ENCODE measurements around the gene ZCWPW1.
A peak's percentile ranks its signal among the peaks of the same experiment; 100 is the strongest.

ZCWPW1 gene, protein sequence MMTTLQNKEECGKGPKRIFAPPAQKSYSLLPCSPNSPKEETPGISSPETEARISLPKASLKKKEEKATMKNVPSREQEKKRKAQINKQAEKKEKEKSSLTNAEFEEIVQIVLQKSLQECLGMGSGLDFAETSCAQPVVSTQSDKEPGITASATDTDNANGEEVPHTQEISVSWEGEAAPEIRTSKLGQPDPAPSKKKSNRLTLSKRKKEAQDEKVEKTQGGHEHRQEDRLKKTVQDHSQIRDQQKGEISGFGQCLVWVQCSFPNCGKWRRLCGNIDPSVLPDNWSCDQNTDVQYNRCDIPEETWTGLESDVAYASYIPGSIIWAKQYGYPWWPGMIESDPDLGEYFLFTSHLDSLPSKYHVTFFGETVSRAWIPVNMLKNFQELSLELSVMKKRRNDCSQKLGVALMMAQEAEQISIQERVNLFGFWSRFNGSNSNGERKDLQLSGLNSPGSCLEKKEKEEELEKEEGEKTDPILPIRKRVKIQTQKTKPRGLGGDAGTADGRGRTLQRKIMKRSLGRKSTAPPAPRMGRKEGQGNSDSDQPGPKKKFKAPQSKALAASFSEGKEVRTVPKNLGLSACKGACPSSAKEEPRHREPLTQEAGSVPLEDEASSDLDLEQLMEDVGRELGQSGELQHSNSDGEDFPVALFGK

DNA sequence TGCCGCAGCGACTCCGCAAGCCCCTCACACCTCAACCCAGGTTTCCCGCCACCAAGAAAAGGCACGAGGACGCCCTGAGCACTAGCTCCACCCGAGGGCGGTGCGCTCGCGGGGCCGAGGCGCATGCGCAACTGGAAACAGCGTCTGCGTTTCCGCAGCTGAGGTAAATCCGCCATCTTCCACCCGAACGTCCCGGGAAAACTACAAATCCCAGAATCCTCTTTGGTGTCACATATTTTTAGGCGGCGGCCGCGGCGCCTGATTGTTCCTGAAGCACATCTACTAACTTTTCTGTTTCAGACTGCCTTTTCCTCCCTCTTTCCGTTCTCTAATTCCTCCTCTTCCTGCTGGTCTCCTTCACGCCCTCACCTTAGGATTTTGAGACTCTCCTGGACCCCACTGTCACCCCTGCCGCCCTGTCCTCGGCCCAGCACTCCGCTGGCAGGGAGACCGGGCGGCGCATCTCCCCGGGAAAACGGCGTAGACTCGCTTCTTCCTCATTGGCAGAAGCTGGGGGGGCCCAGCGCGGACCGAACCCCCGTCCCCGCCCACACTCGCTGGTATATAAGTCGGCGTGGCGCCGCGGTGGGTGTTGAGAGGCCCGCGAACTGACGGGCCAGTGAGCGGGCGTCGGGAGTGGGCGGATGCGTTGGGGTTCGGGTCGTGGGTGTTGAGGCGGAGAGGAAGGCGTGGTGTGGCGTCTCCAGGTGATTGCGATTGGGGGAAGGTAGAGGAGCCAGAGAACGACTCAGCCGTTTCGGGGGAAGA lies at the start of gene ZCWPW1:
Gene ZCWPW1, minus strand, starts transcription at position 505 of the 768 bp plus-strand sequence. CDS start 8,054 bp downstream, outside the sequence.
- DNase-seq: peak; percentile 98

DNA sequence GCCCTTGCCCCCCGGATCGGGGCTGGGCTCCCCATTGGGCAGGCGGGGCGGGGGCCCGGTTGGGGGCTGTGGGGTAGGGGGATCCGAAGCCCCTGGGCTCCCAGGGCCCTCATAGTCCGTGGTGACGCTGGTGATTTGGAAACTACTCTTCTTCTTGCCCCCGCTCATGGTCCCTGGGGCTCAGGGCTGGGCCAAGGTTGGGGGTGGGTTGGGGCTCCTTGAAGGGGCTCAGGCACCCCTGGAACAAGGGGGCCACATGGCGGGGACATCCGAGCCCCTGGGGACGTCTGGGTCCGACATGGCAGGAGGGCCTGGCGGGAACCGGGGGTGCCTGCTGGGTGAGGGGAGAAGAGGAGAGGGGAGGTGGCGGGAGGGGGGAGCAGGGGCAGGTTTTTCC lies 49.4 kb upstream of the ZCWPW1 start:
- no peak for DNase-seq

DNA sequence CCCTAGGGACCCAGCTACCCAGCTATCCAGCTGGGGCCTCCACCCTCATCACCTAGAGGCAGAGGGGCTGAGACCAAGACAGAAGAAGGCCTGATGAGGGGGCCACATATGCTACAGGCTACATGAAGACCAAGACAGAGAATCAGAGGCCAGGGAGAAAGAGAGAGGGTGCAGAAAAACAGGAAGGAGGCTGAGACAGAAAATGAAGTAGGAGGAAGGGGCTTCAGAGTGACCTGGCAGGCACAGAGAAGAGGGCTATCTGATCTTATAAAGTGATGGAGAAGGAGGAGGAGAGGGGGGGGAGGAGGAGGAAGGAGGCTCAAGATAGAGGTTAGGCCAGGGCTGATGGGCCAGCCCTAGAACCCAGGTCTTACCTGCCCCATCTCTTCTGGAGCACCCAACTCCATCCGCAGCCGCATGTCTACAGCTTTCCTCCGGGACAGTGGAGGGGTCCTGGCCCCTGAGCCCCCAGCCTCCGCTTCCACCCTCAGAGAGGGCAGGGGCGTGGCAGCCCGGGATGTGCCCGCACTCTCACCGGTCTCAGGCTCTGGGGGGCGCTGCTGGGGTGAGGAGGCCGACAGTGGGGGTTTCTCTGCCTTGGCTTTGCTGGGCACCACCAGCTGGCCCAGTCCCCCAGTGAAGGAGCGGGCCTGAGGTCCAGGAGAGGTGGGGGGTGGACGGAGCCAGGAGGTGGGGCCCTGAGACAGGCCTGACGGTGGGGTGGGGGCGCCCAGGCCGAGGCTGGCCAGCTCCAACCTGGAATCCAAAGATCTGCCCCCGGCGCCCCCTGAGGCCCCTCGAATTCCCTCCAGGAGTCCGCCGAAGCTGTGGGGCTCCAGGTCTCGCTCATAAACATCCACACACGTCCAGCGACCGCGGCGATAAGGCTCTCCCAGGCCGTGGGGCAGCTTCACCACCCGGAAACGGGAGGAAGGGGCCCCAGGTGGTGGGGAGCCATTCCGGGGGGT lies 48.7 kb upstream of the ZCWPW1 start:
- DNase-seq: peak; percentile 48

DNA sequence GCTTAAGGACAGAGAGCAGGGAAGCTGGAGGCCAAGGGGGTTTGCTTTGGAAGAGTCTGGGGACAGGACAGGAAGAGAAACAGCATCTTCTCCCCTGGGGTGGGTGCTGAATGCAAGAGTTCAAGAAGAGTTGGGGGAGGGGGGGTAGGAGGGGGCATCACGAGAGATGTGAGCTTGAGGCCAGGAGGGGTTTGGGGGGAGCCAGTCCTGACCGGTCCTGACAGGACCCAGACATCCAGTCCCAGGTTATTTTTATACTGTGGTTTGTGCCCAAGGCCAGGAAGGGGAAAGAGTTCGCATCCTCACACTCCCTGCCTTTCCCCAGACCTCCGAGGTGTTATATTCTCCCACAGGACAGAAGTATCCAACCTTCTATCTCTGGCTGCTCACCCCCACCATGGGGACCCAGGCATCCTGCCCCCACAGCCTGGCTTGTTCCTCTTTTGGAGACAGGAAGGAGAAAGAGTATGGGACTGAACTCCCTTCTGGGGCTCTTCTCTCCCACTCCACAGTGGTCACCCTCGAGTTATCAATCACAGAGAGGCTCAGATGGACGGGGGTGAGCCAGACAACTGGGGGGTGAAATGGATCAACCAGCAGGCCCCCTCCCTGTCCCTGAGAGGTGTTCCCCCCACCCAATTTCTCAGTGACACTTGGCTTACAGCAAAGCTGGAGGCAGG lies 47.7 kb upstream of the ZCWPW1 start:
- no peak for DNase-seq

DNA sequence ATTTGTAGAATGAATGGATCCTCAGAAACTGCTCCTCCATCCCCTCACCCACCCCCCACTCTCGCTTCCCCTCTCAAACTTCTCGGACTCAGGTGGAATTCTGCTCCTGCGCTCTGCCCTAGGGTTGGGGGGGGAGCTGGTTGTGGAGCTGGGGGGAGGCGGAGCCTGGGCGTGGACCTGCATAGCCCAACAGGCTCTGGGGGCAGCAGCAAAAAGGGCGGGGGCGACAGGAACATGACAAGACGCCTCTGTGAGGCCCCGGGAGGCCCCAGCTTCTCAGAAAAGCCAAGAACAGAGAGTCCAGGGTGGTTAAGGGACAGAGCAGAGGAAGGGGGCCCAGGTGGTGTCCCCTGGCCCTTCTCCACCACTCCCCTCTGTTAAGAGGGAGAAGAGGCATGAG lies 47.0 kb upstream of the ZCWPW1 start:
- DNase-seq: peak; percentile 80

DNA sequence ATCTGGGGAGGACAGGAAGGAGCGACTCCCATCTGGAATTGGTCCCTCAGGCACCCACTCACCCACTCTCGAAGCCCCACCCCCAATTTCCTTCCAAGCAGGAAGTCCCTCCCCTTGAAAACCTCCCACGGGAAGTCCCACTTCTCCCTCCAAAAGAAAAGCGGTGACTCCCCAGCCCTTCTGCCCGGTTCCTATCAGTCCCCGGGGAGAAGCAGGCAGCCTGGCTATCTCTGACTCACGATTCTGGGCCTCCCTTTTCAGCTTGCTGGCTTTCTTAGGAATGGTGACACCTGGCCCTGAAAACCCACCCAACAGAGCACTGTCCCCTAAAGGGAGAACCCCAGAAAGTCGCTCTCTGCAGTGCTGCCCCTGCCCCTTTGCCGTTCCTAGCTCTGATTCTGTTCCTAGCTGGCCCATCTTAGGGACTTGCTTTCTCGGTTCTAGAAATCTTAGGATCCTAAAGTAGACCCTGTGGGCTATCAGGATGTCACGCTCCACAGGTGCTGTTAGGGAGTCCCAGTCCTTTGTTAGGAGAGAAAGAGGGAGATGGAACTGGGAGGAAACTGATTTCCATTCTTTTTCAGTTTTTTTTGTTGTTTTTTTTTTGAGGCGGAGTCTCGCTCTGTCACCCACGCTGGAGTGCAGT lies 44.5 kb upstream of the ZCWPW1 start:
- peak; percentile 71 for DNase-seq

DNA sequence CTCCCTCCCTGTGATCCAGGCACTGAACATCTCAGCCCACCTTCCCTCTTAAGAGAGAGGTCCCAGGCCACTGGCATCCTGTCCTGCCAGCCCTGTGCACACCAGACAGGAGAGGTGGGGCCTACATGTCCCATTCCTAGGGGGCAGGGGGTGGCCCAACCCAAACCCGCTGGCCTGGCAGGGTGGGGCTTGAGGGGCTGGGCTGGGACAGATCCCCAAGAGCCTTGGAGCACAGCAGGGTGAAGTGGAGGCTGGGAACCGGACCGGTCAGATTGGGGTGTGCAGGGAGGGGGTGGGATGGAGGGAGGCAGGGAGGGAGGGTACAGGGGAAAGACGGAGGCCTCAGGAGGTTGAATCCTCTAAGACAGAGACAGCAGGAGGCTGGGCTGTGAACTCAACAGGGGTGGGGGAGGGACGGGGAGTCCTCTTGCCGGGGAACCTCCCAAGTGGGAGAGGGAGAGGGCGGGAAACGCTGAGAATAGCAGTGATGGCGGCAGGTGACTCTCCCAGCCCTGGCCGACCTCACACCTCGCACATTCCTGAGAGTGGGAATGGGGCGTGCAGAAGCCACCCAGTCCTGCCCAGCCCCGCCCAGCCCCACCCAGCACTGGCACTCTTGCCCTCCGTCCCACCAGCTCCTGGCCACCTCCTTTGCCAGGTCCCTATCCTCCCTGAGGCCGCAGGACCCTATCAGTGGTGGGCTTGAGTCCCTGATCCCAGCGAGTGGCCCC lies 43.8 kb upstream of the ZCWPW1 start:
- no peak for DNase-seq

DNA sequence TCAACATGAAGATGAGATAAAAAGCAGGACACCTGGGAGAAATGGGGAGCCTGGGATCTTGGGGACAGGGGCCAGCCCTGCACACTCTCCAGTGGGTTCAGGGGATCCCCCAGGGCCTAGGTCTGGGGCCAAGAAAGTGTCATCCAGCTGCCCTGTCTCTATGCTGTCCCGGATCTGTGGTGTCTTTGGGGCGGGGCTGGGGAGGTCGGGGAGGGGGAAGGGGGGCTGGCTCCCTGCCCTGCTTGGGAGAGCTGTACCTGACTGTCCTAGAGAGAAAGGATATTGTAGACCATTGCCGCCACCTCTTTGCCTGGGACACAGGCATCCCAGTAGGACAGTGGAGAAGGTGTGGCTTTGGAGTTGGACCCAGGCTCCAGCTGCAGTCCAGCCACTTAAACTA lies 42.5 kb upstream of the ZCWPW1 start:
- no peak for DNase-seq

DNA sequence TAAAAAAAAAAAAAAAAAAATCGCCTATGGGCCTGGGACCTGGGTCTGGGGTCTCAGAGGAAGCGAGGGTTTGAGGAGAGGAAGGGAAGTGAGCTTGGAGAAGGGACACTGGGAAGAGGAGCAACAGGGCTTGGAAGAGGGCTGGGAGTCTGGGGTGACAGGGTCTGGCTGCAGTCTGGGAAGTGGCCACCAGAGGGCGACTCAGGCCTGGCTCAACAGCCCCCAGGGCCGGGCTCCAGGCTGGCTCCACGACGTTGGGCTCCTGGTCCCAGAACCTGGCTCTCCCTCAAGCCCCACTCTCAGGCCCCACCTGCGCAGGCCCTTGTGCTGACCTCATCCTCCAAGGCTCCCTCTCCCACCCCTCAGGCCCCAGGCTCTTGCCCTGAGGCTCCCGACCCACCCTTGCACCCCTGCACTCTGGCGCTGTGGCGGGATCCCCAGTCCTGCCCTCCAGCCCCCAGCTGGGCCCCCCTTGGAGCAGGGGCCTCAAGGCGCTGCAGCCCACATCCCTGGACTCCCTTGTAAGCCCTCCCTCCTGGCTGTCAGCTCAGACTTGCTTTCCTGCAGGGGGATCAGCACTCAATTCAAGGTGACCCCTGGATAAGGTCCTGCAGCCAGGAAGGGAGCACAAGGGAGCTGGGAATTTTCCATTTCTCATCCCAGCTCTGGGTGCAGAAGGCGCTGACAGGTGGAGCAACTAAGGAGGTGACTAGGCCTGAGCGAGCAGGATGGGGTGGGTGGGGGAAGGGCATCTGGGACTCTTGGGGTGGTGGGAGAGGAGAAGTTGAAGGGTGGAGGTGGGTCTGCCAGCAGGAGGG lies 40.9 kb upstream of the ZCWPW1 start:
- peak; percentile 72 for DNase-seq

DNA sequence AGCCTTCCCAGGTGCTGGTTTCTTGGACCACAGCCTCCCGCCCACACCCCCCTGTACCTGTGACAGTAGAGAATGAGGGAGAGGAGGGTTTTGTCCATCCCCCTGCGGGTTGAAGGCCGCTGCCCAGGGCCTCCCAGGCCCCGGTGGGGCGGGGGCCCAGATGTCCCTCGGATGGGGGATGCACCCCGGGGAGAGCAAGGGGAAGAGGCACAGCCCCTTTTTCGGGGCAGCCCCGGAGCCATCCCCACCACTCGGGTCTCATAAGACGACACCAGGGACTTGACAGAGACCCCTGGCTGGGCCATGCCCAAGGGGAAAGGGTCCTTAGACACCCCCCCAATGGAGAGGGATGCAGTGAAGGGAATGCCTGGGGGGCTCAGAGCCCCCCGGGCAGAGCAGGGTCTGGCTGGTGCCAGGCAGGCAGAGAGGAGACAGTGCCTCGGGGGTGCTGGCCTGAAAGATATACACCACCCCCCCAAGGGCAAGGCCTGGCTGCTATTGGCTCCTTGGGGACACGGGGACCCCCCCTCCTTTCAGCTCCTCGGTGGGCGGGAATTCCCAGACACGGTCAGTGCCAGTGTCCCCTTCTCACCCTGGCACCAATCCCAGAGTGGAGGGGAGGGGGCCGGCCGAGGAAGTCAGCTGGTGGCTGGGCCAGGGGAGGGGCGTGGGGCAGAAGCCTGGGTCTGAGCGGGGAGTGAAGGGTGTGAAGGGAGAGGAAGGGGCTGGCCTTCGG lies 39.3 kb upstream of the ZCWPW1 start:
- DNase-seq: no peak

DNA sequence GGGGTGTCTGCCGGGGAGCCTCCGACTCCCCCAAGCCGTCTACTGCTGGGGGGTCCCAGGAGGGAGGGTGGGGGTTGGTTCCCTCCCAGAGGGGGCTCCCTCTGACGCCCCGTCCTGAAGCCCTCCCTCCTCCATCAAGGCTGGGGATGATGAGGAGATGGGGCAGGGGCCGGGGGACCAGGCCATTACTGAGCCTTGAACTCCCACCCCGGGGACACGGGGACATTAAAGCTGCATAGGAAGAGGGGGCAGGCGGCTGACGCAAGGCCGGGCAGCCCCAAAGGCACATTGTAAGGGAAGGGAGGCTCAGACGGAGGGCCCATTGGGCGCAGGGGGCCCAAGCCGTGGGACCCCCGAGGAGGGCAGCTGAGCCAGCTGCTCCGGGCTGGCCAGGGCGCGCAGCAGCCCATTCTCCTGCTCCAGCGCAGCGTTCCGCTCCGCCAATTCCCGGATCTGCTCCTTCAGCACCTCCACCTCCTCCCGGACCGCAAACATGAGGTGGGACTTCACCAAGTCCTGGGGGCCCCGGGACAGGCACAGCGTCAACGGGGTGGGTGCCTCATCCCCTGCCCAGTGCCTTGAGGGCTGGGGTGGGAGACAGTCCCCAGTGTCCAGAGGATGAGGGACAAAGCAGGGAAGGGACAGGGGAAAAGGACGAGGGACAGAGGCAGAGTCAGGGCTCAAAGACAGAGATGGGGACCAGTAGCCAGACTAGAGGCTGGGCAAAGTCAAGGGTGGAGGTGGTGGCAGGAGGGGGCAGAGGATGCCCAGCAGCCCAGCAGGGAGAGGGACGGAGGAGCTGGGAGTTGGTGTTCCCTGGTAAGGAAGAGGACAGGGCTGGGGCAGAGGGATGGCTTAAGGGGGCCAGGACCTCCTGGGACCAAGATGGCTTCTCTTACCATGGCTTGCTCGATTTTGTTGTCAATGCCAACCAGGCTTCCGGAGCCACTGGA lies 38.4 kb upstream of the ZCWPW1 start:
- no peak for DNase-seq

DNA sequence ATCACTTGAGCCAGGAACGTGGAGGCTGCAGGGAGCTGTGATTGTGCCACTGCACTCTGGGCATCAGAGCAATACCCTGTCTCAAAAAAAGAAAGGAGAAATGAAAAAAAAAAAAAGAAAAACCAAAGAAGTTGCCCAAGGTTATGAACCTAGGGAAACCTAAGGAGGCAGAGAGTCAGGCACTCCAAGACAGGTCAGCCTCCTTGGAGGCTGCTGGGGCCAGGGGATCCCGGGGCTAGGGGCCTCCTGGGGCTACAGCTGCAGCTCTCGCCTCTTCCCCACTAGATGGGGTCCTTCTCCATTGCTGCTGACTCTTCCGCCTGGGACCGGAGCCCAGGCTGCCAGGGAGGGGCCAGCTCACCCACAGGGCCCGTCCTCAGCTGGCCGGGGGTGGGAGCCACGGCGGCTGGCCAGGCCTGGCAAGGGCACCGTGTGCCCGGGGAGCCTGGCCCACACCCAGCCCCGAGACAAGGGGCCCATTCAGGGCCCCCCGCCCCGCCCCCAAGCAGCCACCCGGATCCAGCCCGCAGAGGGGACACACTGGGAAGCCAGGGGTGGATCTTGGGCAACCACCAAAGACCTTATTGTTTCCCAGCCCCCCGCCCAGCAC lies 37.3 kb upstream of the ZCWPW1 start:
- peak; percentile 76 for DNase-seq

DNA sequence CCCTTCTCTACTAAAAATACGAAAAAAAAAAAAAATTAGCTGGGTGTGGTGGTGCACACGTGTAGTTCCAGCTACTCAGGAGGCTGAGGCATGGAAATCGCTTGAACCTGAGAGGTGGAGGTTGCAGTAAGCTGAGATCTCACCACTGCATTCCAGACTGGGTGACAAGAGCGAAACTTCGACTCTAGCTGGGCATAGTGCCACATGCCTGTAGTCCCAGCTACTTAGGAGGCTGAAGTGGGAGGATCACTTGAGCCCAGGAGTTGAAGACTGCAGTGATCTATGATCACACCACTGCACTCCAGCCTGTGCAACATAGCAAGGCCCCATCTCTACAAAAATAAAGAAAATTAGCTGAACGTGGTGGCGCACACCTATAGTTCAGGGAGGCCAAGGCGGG lies 36.8 kb upstream of the ZCWPW1 start:
- DNase-seq: no peak

DNA sequence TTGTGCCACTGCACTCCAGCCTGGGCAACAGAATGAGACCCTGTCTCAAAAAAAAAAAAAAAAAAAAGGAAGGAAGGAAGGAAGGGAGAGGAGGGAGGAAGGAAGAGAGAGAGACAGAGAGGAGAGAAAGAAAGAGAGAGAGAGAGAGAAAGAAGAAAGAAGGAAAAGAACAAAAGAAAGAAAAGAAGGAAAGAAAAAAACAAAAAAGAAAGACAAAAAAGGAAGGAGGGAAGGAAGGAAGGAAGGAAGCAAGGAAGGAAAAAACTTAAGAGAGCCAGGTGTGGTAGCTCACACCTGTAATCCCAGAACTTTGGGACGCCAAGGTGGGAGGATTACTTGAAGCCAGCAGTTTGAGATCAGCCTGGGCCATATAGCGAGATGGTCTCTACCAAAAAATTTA lies 36.3 kb upstream of the ZCWPW1 start:
- DNase-seq: no peak

DNA sequence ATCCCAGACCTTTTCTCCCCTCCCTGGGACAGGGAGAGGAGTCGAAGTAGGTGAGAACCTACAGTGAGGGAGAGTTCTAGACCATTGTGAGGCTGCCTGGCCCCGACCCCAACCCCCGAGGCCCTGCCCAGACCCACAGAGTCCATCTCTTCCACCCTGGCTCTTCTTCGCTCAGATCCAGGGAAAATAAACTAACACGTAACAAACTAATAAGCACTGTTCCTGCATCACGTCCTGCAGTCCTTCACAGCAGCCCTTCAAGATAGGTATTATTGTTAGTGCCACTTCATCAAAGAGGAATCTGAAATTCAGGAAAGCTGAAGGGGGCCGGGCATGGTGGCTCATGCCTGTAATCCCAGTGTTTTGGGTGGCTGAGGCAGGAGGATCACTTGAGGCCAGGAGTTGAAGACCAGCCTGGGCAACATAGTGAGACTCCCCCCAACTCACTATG lies 35.7 kb upstream of the ZCWPW1 start, which contains the start of gene SPACDR:
Gene SPACDR, minus strand, starts transcription at position 51 of the 451 bp plus-strand sequence. CDS start 235 bp downstream, outside the sequence.
- DNase-seq: no peak

DNA sequence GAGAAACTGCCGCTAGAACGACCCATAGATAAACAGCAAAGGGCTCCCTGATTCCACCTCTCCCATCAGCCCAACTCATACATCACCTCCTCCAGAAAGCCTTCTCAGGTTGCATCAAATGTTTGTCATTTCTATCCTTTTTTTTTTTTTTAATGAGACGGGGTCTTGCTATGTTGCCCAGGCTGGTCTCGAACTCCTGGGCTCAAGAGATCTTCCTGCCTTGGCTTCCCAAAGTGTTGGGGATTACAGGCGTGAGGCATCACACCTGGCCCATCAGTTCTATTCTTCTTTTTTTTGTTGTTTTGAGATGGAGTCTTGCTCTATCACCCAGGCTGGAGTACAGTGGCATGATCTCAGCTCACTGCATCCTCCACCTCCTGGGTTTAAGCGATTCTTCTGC lies 28.5 kb upstream of the ZCWPW1 start:
- no peak for DNase-seq

DNA sequence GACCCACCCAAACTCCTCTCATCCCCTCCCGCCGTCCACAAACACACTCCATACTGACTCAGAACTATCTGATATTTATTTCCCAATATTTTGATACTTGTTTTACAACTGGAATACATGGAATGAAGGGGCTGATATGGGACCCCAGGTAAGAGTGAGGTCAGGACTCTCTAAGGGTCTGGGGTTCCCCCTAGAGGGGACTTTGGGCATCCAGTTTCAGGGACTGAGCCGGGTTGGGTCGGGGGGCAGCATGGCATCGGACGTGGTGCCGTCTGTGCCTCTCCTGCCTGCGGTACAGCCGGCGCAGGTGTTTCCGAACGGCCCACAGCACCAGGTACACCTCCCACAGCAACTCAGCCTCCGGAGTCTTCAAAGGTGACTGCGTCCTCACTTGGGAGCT lies 28.1 kb upstream of the ZCWPW1 start:
- no peak for DNase-seq

All from hematopoietic multipotent progenitor cell treated with erythropoietin and hydrocortisone succinate and interleukin-3 and kit ligand, for 8 days (in vitro differentiated cells).